ENCODE measurements around the gene LRRC8C. TPM values are rescaled to one million over a fixed set of nuclear protein-coding genes. Genes with fewer than 3 reads are reported as not detected.

LRRC8C gene
- total and polyA plus RNA-seq, 8 donors: 0.63 to 3.5 (median 1.1) TPM

- DNase-seq (no peak), FAIRE-seq (no peak), ATAC-seq (no peak)
- Histone ChIP-seq H3K36me3 (no peaks in the 10 kb centered on the region), H3K4me3 (no peak overlapping the region), H3K4me1 (no peaks in the 10 kb centered on the region), H3K9me3 (no peaks in the 10 kb centered on the region), H3K27ac (no peak overlapping the region), H3K27me3 (no peaks in the 10 kb centered on the region)
- TF ChIP-seq CTCF (IDR thresholded peaks at IDR 0.05): no peak
- intact Hi-C loops (cut with DNase I): no loop called here
- 64 to 68% methylated on average over 12 of the region's 12 CpGs for WGBS, 2 donors
These were observed 94.8 kb downstream of the LRRC8C start for GRCh38 chr1:89727517-89728312.

DNA sequence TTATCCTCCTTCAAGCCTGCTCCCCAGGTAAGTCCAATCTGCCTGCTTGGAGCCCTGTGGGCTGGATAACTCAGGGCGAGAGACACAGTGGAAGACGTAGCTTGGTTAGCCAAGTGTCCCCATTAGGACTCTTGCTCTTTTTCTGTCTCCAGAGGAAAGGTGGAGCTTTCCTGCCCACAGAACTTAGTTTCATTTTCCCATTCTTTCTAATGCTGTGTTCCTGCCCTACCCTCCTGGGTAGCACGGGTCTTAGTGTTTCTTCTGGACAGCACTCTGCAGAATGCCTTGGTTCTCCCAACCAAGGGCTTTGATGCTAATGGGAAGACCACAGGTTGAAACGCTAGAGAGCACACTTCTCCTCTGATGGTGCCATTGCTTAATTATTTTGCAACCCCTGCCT, 95.5 kb downstream of the LRRC8C start:
- no peaks in the 10 kb centered on the region for H3K36me3 ChIP-seq
- ATAC-seq (no peak), DNase-seq (no peak), FAIRE-seq (no peak)
- no peak for TF ChIP-seq CTCF (IDR thresholded peaks at IDR 0.05)
- no peaks in the 10 kb centered on the region for H3K9me3 ChIP-seq
- WGBS, 2 donors: 73 to 77% methylated on average over 4 of the region's 4 CpGs
- intact Hi-C loops (cut with DNase I): no loop called here
- no peaks in the 10 kb centered on the region for H3K4me1 ChIP-seq
- H3K27ac ChIP-seq: no peak overlapping the region
- H3K4me3 ChIP-seq: no peak overlapping the region
- no peaks in the 10 kb centered on the region for H3K27me3 ChIP-seq

- no peaks in the 10 kb centered on the region for H3K9me3 ChIP-seq
- H3K4me1 ChIP-seq: no peaks in the 10 kb centered on the region
- no peak overlapping the region for H3K27ac ChIP-seq
- no peak overlapping the region for H3K4me3 ChIP-seq
- H3K27me3 ChIP-seq: no peaks in the 10 kb centered on the region
- DNase-seq (no peak), ATAC-seq (no peak), FAIRE-seq (no peak)
- 78 to 81% methylated on average over 1 of the region's 1 CpG for WGBS, 2 donors
- TF ChIP-seq CTCF (IDR thresholded peaks at IDR 0.05): no peak
- no peaks in the 10 kb centered on the region for H3K36me3 ChIP-seq
- intact Hi-C loops (cut with DNase I): no loop called here
These were observed 99.3 kb downstream of the LRRC8C start for GRCh38 chr1:89732206-89732605.

DNA sequence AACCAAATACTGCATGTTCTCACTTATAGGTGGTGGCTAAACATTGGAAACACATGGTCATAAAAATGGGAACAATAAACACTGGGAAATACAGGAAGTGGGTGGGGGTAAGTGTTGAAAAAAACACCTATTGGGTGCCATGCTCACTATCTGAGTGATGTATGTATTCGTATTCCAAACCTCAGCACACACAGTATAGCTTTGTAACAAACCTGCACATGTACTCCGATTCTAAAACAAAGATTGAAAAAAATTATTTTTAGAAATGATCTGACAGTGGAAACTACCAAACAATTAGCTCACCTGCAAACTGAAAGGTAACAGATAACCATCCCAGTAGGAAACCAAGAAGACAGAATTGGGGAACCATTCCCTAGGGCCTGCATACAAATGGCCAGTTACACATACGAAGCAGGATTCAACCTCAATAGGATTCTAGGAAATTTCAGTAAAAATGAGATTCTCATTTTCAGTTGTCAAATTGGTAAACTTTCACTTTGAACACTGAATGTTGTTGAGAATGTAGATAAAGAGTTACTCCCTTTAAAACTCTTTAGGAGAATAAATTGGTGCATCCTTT, 99.8 kb downstream of the LRRC8C start:
- Histone ChIP-seq H3K4me3 (no peak overlapping the region), H3K27me3 (no peaks in the 10 kb centered on the region), H3K27ac (no peak overlapping the region), H3K9me3 (no peaks in the 10 kb centered on the region), H3K36me3 (no peaks in the 10 kb centered on the region), H3K4me1 (no peaks in the 10 kb centered on the region)
- no peak for ATAC-seq
- FAIRE-seq: no peak
- TF ChIP-seq CTCF (IDR thresholded peaks at IDR 0.05): no peak
- intact Hi-C loops (cut with DNase I): no loop called here
- no peak for DNase-seq
- WGBS, 2 donors: 64 to 77% methylated on average over 3 of the region's 3 CpGs

- 68 to 79% methylated on average over 4 of the region's 4 CpGs for WGBS, 2 donors
- ATAC-seq (no peak), DNase-seq (no peak), FAIRE-seq (no peak)
- no peaks in the 10 kb centered on the region for H3K9me3 ChIP-seq
- no peak overlapping the region for H3K27ac ChIP-seq
- no peak for TF ChIP-seq CTCF (IDR thresholded peaks at IDR 0.05)
- intact Hi-C loops (cut with DNase I): no loop called here
- H3K4me3 ChIP-seq: no peak overlapping the region
- H3K4me1 ChIP-seq: no peaks in the 10 kb centered on the region
- H3K36me3 ChIP-seq: no peaks in the 10 kb centered on the region
- H3K27me3 ChIP-seq: no peaks in the 10 kb centered on the region
These were observed 100.8 kb downstream of the LRRC8C start for GRCh38 chr1:89733748-89734147.
